Panc1 (cell line): ENCODE measurements around the gene ABTB2. TPM values are rescaled to one million over a fixed set of nuclear protein-coding genes. Genes with fewer than 3 reads are reported as not detected.

Source experiments
- ATAC-seq: fragments of 200-7000 bp; cut with Tn5 transposase; 2 replicates; pipeline ENCODE4 v1.9.1; 2020; ENCODE audit warnings: mild to moderate bottlenecking, moderate library complexity
- BruUV-seq: library from RNA; stranded (reverse); fragments of 400-500 nt; replicated peaks from 2 replicates; lab custom pipeline; 2021; lab: Mats Ljungman, UMichigan
- CTCF ChIA-PET: fragments of 300-600 bp; sonication (Branson Sonifier 250); formaldehyde crosslinking; loops from one replicate; lab custom pipeline; 2022; ENCODE audit warnings: antibody characterized with exemption; lab: Charles Lee
- POLR2A ChIA-PET: fragments of 300-600 bp; sonication (Branson Sonifier 250); formaldehyde crosslinking; loops from one replicate; lab custom pipeline; 2022; ENCODE audit warnings: antibody characterized with exemption; lab: Charles Lee
- DNase-seq: peaks from one replicate; pipeline ENCODE4 v3.0.0-alpha.2; 2010; ENCODE audit warnings: low read depth, low spot score
- H3K27ac ChIP-seq: 2 replicates; pipeline ENCODE4 v1.5.1; 2011; ENCODE audit warnings: mild to moderate bottlenecking, low read length, inconsistent platforms
- H3K27me3 ChIP-seq: fragments of 200-500 bp; sonication (Bioruptor generic); 2 replicates; pipeline ENCODE4 v1.6.0; 2014; ENCODE audit warnings: low read length, inconsistent platforms; ENCODE audit not compliant: control insufficient read depth, insufficient read depth
- H3K36me3 ChIP-seq: fragments of 200-500 bp; sonication (Bioruptor generic); 2 replicates; pipeline ENCODE4 v1.5.1; 2014; ENCODE audit warnings: inconsistent platforms, mild to moderate bottlenecking, low read length, moderate library complexity; ENCODE audit not compliant: control insufficient read depth, insufficient read depth
- H3K4me1 ChIP-seq: 2 replicates; pipeline ENCODE4 v1.5.1; 2011; ENCODE audit warnings: inconsistent platforms, mild to moderate bottlenecking, low read length, moderate library complexity; ENCODE audit not compliant: control insufficient read depth, insufficient read depth
- H3K4me3 ChIP-seq, 2 experiments: 2 replicates each; pipeline ENCODE4 v1.5.1; 2011 to 2012; ENCODE audit warnings: low read depth in 2 of 2, low read length in 2 of 2, mild to moderate bottlenecking in 2 of 2, inconsistent platforms in 1 of 2, moderate library complexity in 1 of 2
- H3K9me3 ChIP-seq: fragments of 200-500 bp; sonication (Bioruptor generic); 2 replicates; pipeline ENCODE4 v1.5.1; 2014; ENCODE audit warnings: low read depth, mild to moderate bottlenecking, inconsistent platforms, low read length, moderate library complexity; ENCODE audit not compliant: control insufficient read depth, insufficient read depth
- POLR2AphosphoS5 ChIP-seq: IDR thresholded peaks from 2 replicates; pipeline ENCODE4 v1.6.1; 2012; ENCODE audit warnings: mild to moderate bottlenecking, low read depth, low read length, moderate library complexity
- SIN3A ChIP-seq: IDR thresholded peaks from 2 replicates; pipeline ENCODE4 v1.6.1; 2012; ENCODE audit warnings: low read depth, mild to moderate bottlenecking, low read length, moderate library complexity, borderline replicate concordance; ENCODE audit not compliant: insufficient read depth
- TCF7L2 ChIP-seq: IDR thresholded peaks from 2 replicates; pipeline ENCODE4 v1.6.1; 2011; ENCODE audit warnings: mild to moderate bottlenecking, low read depth, low read length, inconsistent platforms
- in situ Hi-C: cut with HindIII; loops from 2 replicates; pipeline ENCODE4 v1.10.0; 2016; ENCODE audit warnings: low sequenced_read_pairs, low pct_unique_long_range_greater_than_20kb
- intact Hi-C: fragments of 100-400 bp; cut with micrococcal nuclease; formaldehyde crosslinking; loops from one replicate; pipeline ENCODE4 v1.10.0; 2022; ENCODE audit not compliant: unreplicated experiment
- total RNA-seq: library from RNA; stranded (reverse); gene quantifications from one replicate; pipeline ENCODE4 v1.2.1, GENCODE V29; 2021; ENCODE audit not compliant: unreplicated experiment
- TF ChIP-seq, protein P1 (sequence below), 2 experiments: IDR thresholded peaks; 2 replicates each; pipeline ENCODE4 v1.6.1; 2011 to 2012; ENCODE audit warnings: low read depth in 2 of 2, control low read depth in 1 of 2, low read length in 1 of 2, mild to moderate bottlenecking in 1 of 2, moderate library complexity in 1 of 2; ENCODE audit not compliant: insufficient read depth in 1 of 2
- TF ChIP-seq, protein P2 (sequence below): fragments of 450-650 bp; IDR thresholded peaks from 2 replicates; pipeline ENCODE4 v1.5.1; 2017; ENCODE audit warnings: mild to moderate bottlenecking

The ABTB2 gene
- total RNA-seq, 1 experiment from 2014 or later, result 22.7 TPM

DNA sequence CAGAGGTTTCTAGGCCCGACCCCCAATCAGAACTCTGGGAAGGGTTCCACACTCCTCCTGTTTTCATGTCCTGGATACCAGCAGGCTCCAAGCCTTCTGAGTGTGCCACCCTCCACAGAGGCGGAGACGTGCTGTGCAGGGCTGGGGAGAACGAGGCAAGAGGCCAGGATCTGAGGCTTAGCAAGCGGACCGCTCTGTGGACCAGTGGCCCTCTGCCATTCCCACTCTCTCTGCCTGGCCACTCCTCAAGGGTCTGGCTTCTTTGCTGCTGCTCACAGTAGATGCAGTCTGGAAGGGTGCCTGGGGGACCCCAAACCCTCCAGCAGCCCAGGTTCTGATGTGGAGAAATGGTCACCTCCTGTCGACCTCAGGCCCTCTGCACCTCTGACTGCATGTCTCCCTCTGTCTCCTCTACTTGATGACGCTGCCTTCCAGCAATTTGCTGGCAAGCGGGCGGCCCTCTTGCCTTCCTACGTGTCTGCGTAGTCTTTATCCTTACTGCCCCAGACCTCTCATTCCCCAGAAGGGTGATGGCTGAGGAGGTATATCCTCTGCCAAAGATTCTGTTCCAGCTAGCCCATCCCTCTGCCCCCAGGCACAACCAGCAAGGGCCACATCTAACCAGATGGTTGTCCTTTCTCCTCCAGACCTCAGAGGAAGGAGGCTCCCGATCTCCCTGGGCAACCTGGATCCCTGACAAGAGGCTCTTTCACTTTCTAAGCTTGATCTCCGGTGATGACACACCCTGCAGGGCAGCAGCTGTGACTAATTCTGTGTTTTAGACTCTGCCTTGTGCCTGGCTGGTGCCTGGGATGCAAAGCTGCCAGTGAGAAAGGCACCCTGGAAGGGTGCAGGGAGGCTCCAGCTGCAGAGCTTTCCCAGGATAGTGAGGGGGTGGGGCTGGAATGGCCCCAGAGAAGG lies 165.1 kb downstream of the ABTB2 start:
- ChIA-PET POLR2A (no interaction called here), CTCF (no interaction called here)
- no TSS peak for BruUV-seq
- ATAC-seq (peak; percentile 92), DNase-seq (no peak)
- Histone ChIP-seq H3K4me3 (peak overlapping the region in 1 of 2 experiments; percentile 18; a peak in 1 of 4 replicates), H3K4me1 (peaks cover 15% of the 10 kb centered on the region), H3K9me3 (no peaks in the 10 kb centered on the region), H3K27ac (peak overlapping the region; percentile 44; the same call in 1 of the 2 replicates), H3K36me3 (no peaks in the 10 kb centered on the region), H3K27me3 (no peaks in the 10 kb centered on the region)
- intact Hi-C loops (no loop called here), in situ Hi-C loops (no loop called here)
- TF ChIP-seq, protein P1, sequence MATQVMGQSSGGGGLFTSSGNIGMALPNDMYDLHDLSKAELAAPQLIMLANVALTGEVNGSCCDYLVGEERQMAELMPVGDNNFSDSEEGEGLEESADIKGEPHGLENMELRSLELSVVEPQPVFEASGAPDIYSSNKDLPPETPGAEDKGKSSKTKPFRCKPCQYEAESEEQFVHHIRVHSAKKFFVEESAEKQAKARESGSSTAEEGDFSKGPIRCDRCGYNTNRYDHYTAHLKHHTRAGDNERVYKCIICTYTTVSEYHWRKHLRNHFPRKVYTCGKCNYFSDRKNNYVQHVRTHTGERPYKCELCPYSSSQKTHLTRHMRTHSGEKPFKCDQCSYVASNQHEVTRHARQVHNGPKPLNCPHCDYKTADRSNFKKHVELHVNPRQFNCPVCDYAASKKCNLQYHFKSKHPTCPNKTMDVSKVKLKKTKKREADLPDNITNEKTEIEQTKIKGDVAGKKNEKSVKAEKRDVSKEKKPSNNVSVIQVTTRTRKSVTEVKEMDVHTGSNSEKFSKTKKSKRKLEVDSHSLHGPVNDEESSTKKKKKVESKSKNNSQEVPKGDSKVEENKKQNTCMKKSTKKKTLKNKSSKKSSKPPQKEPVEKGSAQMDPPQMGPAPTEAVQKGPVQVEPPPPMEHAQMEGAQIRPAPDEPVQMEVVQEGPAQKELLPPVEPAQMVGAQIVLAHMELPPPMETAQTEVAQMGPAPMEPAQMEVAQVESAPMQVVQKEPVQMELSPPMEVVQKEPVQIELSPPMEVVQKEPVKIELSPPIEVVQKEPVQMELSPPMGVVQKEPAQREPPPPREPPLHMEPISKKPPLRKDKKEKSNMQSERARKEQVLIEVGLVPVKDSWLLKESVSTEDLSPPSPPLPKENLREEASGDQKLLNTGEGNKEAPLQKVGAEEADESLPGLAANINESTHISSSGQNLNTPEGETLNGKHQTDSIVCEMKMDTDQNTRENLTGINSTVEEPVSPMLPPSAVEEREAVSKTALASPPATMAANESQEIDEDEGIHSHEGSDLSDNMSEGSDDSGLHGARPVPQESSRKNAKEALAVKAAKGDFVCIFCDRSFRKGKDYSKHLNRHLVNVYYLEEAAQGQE (IDR thresholded peaks at IDR 0.05; ENCODE audit: insufficient read depth in 1 of 2, low read depth in 2 of 2, low read length in 1 of 2), result no peak
- no peak for TF ChIP-seq POLR2AphosphoS5
- no peak for TF ChIP-seq SIN3A
- TF ChIP-seq TCF7L2, result no peak
- TF ChIP-seq, protein P2, sequence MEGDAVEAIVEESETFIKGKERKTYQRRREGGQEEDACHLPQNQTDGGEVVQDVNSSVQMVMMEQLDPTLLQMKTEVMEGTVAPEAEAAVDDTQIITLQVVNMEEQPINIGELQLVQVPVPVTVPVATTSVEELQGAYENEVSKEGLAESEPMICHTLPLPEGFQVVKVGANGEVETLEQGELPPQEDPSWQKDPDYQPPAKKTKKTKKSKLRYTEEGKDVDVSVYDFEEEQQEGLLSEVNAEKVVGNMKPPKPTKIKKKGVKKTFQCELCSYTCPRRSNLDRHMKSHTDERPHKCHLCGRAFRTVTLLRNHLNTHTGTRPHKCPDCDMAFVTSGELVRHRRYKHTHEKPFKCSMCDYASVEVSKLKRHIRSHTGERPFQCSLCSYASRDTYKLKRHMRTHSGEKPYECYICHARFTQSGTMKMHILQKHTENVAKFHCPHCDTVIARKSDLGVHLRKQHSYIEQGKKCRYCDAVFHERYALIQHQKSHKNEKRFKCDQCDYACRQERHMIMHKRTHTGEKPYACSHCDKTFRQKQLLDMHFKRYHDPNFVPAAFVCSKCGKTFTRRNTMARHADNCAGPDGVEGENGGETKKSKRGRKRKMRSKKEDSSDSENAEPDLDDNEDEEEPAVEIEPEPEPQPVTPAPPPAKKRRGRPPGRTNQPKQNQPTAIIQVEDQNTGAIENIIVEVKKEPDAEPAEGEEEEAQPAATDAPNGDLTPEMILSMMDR, result no peak

DNA sequence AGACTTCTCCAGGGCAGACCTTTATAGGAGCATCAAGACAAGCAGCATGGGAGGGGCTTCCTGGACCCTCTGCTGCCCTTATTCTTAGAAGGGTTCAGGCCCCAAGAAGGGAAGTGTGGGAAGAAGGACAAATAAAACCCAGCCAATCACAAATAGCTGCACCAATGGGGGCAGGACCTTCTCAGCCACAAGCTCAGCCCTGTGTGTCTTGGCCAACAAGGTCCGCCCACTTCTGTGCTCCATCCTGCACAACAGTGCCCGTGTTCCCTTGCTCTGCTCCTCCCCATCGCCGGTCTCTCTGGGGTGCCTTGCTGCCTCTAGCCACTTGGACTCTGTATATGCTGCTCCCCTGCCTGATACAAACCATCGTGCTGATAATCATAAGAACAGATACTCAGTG lies 166.2 kb downstream of the ABTB2 start:
- CTCF ChIA-PET, result interaction anchor here (0.7 kb wide), 1 partner anchor 17 kb away, joined by 3 read pairs; no protein-coding TSS in a partner anchor
- Histone ChIP-seq H3K4me1 (peaks cover 15% of the 10 kb centered on the region), H3K36me3 (no peaks in the 10 kb centered on the region), H3K27me3 (no peaks in the 10 kb centered on the region), H3K27ac (no peak overlapping the region), H3K4me3 (no peak overlapping the region), H3K9me3 (no peaks in the 10 kb centered on the region)
- no TSS peak for BruUV-seq
- DNase-seq, result no peak
- no peak for ATAC-seq
- POLR2A ChIA-PET, result no interaction called here
- intact Hi-C loops, result no loop called here
- TF ChIP-seq, protein P2, result no peak
- TF ChIP-seq POLR2AphosphoS5, result no peak
- TF ChIP-seq, protein P1 (IDR thresholded peaks at IDR 0.05; ENCODE audit: insufficient read depth in 1 of 2, low read depth in 2 of 2, low read length in 1 of 2), result no peak
- TF ChIP-seq SIN3A, result no peak
- TF ChIP-seq TCF7L2, result no peak
- in situ Hi-C loops, result no loop called here
